GM21515 (cell line): ENCODE results near the gene CDK15.
"Not testable (repeated sequence)": the region's sequence is repeated elsewhere in the genome, so short reads cannot be mapped to it uniquely, and the experiment has no call there.

ENCODE experiments used
- ATAC-seq: cut with Tn5 transposase; IDR thresholded peaks from one replicate; pipeline ENCODE4 v1.9.1; 2021; ENCODE audit not compliant: unreplicated experiment

Gene CDK15

GRCh38 chr2:201789395-201789794 lies 16.9 kb upstream of the CDK15 start:
- no peak for ATAC-seq

GRCh38 chr2:201790291-201790690 lies 16.0 kb upstream of the CDK15 start:
- no peak for ATAC-seq

GRCh38 chr2:201790989-201791388 lies 15.3 kb upstream of the CDK15 start:
- no peak for ATAC-seq

DNA sequence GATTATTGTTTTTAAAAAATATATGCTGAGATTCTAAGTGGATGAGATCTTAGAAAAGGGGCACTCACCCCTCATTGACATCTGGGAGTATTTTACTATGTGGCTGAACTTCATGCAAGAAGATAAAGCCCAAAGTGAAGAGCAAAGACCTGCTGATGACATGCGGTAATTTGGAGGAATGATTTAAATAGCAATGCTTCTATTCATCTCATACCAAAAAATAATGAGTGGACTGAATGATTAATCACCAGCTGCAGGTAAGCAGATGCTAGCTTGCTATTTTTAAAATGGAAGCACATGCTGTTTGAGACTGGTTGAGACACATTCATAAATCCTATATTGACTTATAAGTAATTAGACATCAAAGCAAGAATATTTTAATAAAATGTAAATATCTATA lies 12.7 kb upstream of the CDK15 start:
- ATAC-seq: no peak

DNA sequence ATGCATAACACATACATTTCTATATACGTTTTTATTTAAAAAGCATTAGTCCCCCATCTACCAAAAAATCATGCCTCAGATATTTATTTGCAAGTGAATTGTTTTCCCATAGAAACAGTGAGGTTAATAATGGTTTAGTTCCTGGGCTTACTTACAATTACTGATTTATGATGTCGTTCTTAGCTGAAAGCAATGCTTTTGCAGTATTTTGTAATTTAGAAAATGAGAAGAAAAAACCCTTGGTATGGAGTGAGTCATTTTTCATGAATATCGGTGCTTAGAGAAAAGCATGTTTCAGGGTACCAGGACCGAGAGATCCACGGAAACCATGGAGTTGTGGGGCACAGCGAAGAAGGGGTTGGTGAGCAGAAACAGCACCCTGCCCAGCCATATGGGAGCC lies 12.0 kb upstream of the CDK15 start:
- ATAC-seq: no peak

GRCh38 chr2:201795607-201796477 lies 10.5 kb upstream of the CDK15 start:
- ATAC-seq: no peak

DNA sequence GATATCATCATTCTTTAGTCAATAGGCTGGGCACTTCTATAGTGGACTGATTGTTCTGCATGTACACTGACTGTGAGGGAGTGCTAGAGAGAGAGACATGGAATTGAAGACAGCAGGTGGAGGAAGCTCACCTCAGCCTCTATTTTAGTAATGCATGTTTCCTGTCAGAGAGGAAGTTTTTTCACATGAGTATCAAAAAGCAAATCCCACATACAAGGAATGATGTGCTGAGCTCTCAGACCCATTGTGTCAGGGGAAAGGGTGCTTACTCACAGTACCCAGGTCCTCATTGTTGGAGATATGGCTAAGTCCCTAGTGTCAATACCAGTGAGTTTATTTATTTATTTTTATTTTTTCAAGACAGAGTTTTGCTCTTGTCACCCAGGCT lies 9.9 kb upstream of the CDK15 start:
- no peak for ATAC-seq

DNA sequence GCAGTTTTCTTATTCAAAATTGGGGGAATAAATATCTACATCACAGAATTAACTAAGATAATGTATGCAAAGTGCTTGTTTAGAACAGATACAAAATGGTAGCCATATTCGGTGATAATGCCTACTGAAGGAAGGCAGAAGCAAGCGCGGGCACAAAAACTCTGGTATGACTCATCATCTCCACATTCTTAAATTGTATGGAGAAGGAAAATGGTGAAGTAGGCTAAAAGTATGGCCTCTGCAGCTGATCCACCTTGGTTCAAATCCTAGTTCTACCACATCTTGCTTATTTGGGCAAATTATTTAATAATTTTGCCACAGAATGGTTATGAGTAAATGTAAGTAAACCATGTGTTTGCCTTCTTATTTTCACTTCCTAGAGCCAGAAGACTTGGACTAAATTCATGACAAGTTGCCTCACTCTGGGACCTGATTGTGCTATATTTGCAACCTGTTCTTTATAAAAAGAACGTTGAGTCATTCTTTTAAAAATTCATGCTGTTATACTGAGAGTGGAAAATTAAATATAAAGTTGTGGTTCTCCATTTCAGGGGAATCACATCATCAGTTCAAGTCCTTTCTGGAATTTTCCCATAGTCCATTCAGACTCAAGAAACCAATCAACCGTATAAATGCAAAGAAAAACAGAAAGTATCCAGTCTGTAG lies 9.0 kb upstream of the CDK15 start:
- no peak for ATAC-seq

- no peak for ATAC-seq
These were observed 8.0 kb upstream of the CDK15 start for GRCh38 chr2:201798252-201798913.

- ATAC-seq: not testable (repeated sequence)
These were observed 7.4 kb upstream of the CDK15 start for GRCh38 chr2:201798914-201799285.

GRCh38 chr2:201807452-201807999 lies 1.2 kb downstream of the CDK15 start:
- ATAC-seq: no peak

DNA sequence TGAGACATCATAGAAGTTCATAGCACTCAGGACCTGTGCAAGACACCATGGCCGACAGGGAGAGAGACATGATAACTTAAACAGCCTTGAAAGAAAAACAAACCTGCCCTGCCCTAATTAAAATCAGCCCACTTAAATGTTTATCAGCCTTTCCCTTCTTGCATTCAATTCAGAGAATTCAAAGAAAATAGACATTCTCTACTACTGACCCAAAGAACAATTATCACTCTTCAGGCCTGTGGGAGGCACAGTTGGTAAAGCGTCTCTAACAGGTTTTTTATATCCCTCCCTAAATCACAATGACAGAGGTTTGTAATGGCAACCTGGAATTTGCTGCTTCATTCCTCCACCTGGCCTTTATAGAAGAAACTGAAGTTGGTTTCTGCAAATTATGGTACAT lies 1.7 kb downstream of the CDK15 start:
- no peak for ATAC-seq

GRCh38 chr2:201809633-201810032 lies 3.3 kb downstream of the CDK15 start:
- ATAC-seq: no peak

GRCh38 chr2:201810604-201811003 lies 4.3 kb downstream of the CDK15 start:
- ATAC-seq: not testable (repeated sequence)

GRCh38 chr2:201813996-201814760 lies 7.8 kb downstream of the CDK15 start:
- no peak for ATAC-seq

DNA sequence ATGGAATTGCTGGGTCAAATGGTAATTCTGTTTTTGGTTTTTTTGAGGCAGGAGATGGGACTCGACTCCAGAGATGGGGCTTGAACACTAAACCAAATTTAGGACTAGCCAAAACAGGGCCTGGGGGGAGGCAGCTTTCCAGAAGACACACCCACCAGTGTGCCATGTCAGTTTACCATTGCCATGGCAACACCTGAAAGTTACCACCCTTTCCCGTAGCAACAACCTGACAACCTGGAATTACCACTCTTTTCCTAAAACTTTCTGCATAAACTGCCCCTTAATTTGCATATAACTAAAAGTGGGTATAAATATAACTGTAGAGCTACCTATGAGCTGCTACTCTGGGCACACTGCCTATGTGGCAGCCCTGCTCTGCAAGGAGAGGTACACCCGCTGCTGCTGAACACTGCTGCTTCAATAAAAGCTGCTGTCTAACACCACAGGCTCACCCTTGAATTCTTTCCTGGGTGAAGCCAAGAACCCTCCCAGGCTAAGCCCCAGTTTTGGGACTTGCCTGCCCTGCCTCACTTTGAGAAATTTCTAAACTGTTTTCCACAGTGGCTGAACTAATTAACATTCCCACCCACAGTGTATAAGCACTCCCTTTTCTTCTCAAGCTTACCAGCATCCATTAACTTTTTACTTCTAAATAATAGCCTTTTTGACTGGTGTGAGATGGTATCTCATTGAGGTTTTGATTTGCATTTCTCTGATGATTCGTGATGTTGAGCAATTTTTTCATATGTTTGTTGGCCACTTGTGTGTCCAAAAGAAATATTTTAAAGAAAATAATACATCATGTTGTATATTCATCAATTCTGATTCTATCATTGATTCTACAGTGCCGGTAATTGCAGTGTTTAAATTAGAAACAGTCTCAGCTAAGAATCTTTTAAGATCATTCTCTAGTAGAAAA lies 10.6 kb downstream of the CDK15 start:
- no peak for ATAC-seq

DNA sequence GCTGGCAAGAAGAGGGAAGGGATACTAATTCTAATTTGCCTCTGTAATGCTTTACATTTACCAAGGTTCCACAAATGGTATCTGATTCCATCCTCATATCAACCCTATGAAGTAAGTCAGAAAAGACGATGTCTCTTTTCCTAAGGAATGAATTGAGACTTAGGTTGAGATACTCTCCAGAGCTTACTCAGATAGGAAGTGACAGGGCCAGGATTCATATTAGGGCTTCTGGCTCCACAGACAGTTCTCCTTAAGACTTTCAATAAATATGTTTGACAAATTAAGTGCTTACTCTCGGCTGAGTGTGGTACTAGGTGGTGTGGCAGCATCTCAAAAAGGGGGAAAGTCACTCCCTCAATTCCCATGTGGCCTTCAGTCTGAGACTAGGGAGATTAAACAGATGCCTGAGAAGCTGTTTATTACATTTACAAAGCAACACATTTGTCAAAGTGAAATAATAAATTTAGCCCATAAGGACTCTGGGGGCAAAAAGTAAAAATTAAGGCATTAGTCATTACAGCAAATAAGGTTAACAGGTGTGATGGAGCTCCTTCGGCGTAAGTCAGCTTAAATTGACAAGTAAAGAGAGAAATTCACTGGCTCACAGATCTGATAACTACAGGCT lies 14.2 kb downstream of the CDK15 start:
- no peak for ATAC-seq

DNA sequence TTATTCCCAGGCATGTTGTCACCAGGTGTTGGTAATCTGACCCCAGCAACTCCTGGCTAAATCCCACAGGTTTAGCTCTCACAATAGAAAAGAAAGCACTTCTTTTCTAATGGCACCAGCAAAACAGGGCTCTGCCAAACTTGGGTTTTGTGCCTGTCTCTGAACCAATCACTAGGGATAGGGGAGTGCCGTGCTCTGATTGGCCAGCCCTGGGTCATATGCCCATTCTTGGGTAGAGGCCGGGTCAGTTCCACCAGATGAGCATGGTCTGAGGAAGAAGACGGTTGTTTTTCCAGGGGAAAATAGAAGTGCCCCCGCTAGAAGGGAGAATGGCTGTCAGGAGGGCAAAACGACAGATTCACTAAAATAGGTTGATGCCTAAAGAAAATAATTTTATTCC lies 14.7 kb downstream of the CDK15 start:
- no peak for ATAC-seq

DNA sequence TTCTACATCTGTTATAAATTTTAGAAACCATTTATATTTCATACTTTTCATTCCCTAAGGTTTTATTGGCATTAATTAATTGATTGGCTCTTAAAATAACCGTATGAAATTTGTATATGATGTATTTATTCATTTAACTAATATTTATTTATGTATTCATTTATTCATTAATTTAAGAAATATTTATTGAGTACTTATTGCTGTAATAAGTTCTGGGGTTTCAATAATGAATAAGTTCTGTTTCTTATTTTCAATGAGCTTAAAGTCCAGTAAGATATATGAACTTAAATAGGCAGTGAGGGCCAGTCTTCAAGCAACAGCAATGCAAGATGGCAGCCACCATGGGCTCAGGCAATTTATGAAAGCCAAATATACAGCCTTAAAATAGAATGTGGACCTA lies 17.9 kb downstream of the CDK15 start:
- ATAC-seq: no peak
